Measurements from ENCODE around the gene PTGS2.
"Not testable (repeated sequence)": the region's sequence is repeated elsewhere in the genome, so short reads cannot be mapped to it uniquely, and the experiment has no call there.

DNA sequence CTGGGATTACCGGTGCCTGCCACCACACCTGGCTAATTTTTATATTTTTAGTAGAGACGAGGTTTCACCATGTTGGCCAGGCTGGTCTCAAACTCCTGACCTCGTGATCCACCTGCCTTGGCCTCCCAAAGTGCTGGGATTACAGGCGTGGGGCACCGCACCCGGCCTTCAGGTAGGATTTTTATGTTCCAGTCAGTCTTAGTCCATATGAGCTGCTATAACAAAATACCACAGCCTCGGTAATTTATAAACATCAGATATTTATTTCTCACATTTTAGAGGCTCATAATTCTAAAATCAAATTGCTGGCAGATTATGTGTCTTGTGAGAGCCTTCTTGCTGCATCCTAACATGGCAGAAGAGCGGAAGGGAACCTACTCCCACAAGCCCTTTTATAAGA is 16.0 kb downstream of the PTGS2 start:
- TF ChIP-seq, protein P1, sequence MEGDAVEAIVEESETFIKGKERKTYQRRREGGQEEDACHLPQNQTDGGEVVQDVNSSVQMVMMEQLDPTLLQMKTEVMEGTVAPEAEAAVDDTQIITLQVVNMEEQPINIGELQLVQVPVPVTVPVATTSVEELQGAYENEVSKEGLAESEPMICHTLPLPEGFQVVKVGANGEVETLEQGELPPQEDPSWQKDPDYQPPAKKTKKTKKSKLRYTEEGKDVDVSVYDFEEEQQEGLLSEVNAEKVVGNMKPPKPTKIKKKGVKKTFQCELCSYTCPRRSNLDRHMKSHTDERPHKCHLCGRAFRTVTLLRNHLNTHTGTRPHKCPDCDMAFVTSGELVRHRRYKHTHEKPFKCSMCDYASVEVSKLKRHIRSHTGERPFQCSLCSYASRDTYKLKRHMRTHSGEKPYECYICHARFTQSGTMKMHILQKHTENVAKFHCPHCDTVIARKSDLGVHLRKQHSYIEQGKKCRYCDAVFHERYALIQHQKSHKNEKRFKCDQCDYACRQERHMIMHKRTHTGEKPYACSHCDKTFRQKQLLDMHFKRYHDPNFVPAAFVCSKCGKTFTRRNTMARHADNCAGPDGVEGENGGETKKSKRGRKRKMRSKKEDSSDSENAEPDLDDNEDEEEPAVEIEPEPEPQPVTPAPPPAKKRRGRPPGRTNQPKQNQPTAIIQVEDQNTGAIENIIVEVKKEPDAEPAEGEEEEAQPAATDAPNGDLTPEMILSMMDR (IDR thresholded peaks at IDR 0.05; ENCODE audit: insufficient read depth, low read length, poor library complexity, severe bottlenecking), result not testable (repeated sequence)
- TF ChIP-seq EZH2phosphoT487 (conservative IDR thresholded peaks at IDR 0.05; ENCODE audit: low read length), result not testable (repeated sequence)
